GM12878 (cell line): ENCODE measurements around the gene DIAPH3. TPM values are rescaled to one million over a fixed set of nuclear protein-coding genes. Genes with fewer than 3 reads are reported as not detected.

Experiments
- ATAC-seq: fragments of 200-7000 bp; cut with Tn5 transposase; 3 replicates; pipeline ENCODE4 v1.9.1; 2020; ENCODE audit warnings: mild to moderate bottlenecking, moderate library complexity
- BruUV-seq: library from RNA; stranded (reverse); fragments of 400-500 nt; replicated peaks from 2 replicates; lab custom pipeline; 2021; lab: Mats Ljungman, UMichigan
- CTCF ChIA-PET: fragments of 300-600 bp; sonication (Branson Sonifier 250); formaldehyde crosslinking; extraction: SDS; loops from one replicate; lab custom pipeline; 2021; ENCODE audit warnings: inconsistent platforms; lab: Yijun Ruan, JAX
- POLR2A ChIA-PET: fragments of 350-600 bp; formaldehyde crosslinking; extraction: SDS; loops from one replicate; lab custom pipeline; 2021; ENCODE audit warnings: inconsistent platforms; lab: Charles Lee
- RAD21 ChIA-PET: fragments of 300-600 bp; sonication (Branson Sonifier 250); formaldehyde crosslinking; loops from one replicate; lab custom pipeline; 2023; ENCODE audit warnings: antibody characterized with exemption; ENCODE audit not compliant: unreplicated experiment; lab: Charles Lee
- SMC1A ChIA-PET: fragments of 300-600 bp; sonication (Branson Sonifier 250); formaldehyde crosslinking; loops from one replicate; lab custom pipeline; 2023; ENCODE audit not compliant: unreplicated experiment, uncharacterized antibody; lab: Charles Lee
- DNase-seq: peaks from one replicate; pipeline ENCODE4 v3.0.0-alpha.2; 2011; ENCODE audit warnings: low read depth, low spot score
- FAIRE-seq: peaks from 3 replicates; lab custom pipeline; 2011; peaks lifted over from hg19 to GRCh38; lab: Jason Lieb, UNC
- H2AFZ ChIP-seq: 2 replicates; pipeline ENCODE4 v1.6.0; 2011; ENCODE audit warnings: low read depth, low read length, control low read depth; ENCODE audit not compliant: control insufficient read depth
- H3K27ac ChIP-seq: 2 replicates; pipeline ENCODE4 v1.5.1; 2011; ENCODE audit warnings: control low read depth; ENCODE audit not compliant: control insufficient read depth, insufficient read depth
- H3K27me3 ChIP-seq, 2 experiments: replicated peaks in 1 of 2; 2 replicates each; pipeline versions ENCODE4 v1.6.0 to v1.6.1; 2011; ENCODE audit warnings: low read length in 1 of 2; ENCODE audit not compliant: control insufficient read depth in 2 of 2, insufficient read depth in 2 of 2
- H3K36me3 ChIP-seq, 2 experiments: 2 replicates each; pipeline ENCODE4 v1.5.1; 2011; ENCODE audit warnings: low read length in 1 of 2; ENCODE audit not compliant: control insufficient read depth in 2 of 2, insufficient read depth in 2 of 2
- H3K4me1 ChIP-seq: 2 replicates; pipeline ENCODE4 v1.6.1; 2011; ENCODE audit warnings: mild to moderate bottlenecking, low read length, moderate library complexity, mixed read lengths; ENCODE audit not compliant: control insufficient read depth, insufficient read depth
- H3K4me2 ChIP-seq: 2 replicates; pipeline ENCODE4 v1.6.0; 2011; ENCODE audit warnings: control low read depth; ENCODE audit not compliant: control insufficient read depth, insufficient read depth
- H3K4me3 ChIP-seq: fragments of 200-600 bp; sonication (generic); 2 replicates; pipeline ENCODE4 v1.5.1; 2016
- H3K79me2 ChIP-seq: 2 replicates; pipeline ENCODE4 v1.6.0; 2011; ENCODE audit warnings: low read length; ENCODE audit not compliant: control insufficient read depth, insufficient read depth
- H3K9ac ChIP-seq: 2 replicates; pipeline ENCODE4 v1.8.0; 2011; ENCODE audit warnings: low read length, control low read depth, mixed read lengths; ENCODE audit not compliant: control insufficient read depth, insufficient read depth
- H3K9me3 ChIP-seq: replicated peaks from 3 replicates; pipeline ENCODE4 v1.5.1; 2011; ENCODE audit warnings: mild to moderate bottlenecking, low read length; ENCODE audit not compliant: control insufficient read depth, insufficient read depth
- H4K20me1 ChIP-seq: 2 replicates; pipeline ENCODE4 v1.6.0; 2011; ENCODE audit not compliant: control insufficient read depth, insufficient read depth
- BHLHE40 ChIP-seq, 2 experiments: fragments of 450-650 bp in 1 of 2; IDR thresholded peaks; 2 replicates each; pipeline ENCODE4 v1.6.1; 2011 to 2017; ENCODE audit warnings: low read depth in 2 of 2, borderline replicate concordance in 1 of 2, improper control_type of control experiment in 1 of 2, low read length in 1 of 2, mild to moderate bottlenecking in 1 of 2
- CBX5 ChIP-seq: sonication (generic); IDR thresholded peaks from 2 replicates; pipeline ENCODE4 v1.6.1; 2016; ENCODE audit warnings: low read depth, moderate library complexity, mild to moderate bottlenecking, inconsistent platforms
- CHD2 ChIP-seq: IDR thresholded peaks from 2 replicates; pipeline ENCODE4 v1.6.1; 2011; ENCODE audit warnings: low read depth, low read length, improper control_type of control experiment, borderline replicate concordance
- E2F4 ChIP-seq: IDR thresholded peaks from 2 replicates; pipeline ENCODE4 v1.6.1; 2012; ENCODE audit warnings: low read depth, low read length, improper control_type of control experiment
- EED ChIP-seq: sonication (generic); IDR thresholded peaks from 2 replicates; pipeline ENCODE4 v1.6.1; 2016; ENCODE audit warnings: antibody characterized with exemption, low read depth
- EP300 ChIP-seq, 2 experiments: fragments of 150-350 bp in 1 of 2; IDR thresholded peaks; 2 replicates each; pipeline ENCODE4 v1.6.1; 2011 to 2012; ENCODE audit warnings: low read depth in 2 of 2, low read length in 2 of 2, borderline replicate concordance in 1 of 2, improper control_type of control experiment in 1 of 2, inconsistent platforms in 1 of 2; ENCODE audit not compliant: control insufficient read depth in 1 of 2
- ETV6 ChIP-seq, 2 experiments: fragments of 450-650 bp in 1 of 2; IDR thresholded peaks in 1 of 2; conservative IDR thresholded peaks in 1 of 2; 2 replicates each; pipeline ENCODE4 v1.6.1; 2014; ENCODE audit warnings: antibody characterized with exemption in 1 of 2, borderline replicate concordance in 1 of 2, low read depth in 1 of 2, mild to moderate bottlenecking in 1 of 2, moderate library complexity in 1 of 2
- JUND ChIP-seq: IDR thresholded peaks from 2 replicates; pipeline ENCODE4 v1.6.1; 2012; ENCODE audit warnings: low read depth, mild to moderate bottlenecking, low read length, improper control_type of control experiment, moderate library complexity
- MTA3 ChIP-seq: IDR thresholded peaks from 2 replicates; pipeline ENCODE4 v1.6.1; 2012; ENCODE audit warnings: low read length, inconsistent platforms, borderline replicate concordance
- NBN ChIP-seq: fragments of 450-650 bp; IDR thresholded peaks from 2 replicates; pipeline ENCODE4 v1.6.1; 2016
- NFXL1 ChIP-seq: fragments of 450-650 bp; IDR thresholded peaks from 2 replicates; pipeline ENCODE4 v1.6.1; 2017; ENCODE audit warnings: antibody characterized with exemption, mild to moderate bottlenecking, borderline replicate concordance
- NKRF ChIP-seq: fragments of 450-650 bp; conservative IDR thresholded peaks from 2 replicates; pipeline ENCODE4 v1.6.1; 2017; ENCODE audit warnings: mild to moderate bottlenecking, moderate library complexity
- SREBF2 ChIP-seq: IDR thresholded peaks from 2 replicates; pipeline ENCODE4 v1.6.1; 2012; ENCODE audit warnings: mild to moderate bottlenecking, low read length
- STAT3 ChIP-seq: IDR thresholded peaks from 2 replicates; pipeline ENCODE4 v1.6.1; 2011; ENCODE audit warnings: low read depth, low read length, improper control_type of control experiment
- WGBS: methylation state at CpG from one replicate; pipeline ENCODE4 v1.1.6; 2016; ENCODE audit warnings: low lambda C conversion rate; ENCODE audit not compliant: insufficient replicate concordance, insufficient coverage; ENCODE audit errors: missing lambda C conversion rate; 5-methylcytosine and 5-hydroxymethylcytosine counted together
- in situ Hi-C: fragments of 300-500 bp; cut with MboI; formaldehyde crosslinking; loops from 9 replicates; pipeline ENCODE4 v1.14.3; 2018; ENCODE audit warnings: mixed read lengths
- intact Hi-C: fragments of 100-400 bp; cut with micrococcal nuclease; formaldehyde crosslinking; loops from one replicate; pipeline ENCODE4 v1.14.2; 2022; ENCODE audit not compliant: unreplicated experiment
- polyA plus RNA-seq, 11 experiments: library from polyadenylated mRNA; depleted of rRNA in 4 of 11; unstranded in 6 of 11; stranded (reverse) in 5 of 11; fragments of >200 nt; fragmentation: Nextera tagmentation in 4 of 11; fragmentation: Illumina TruSeq in 1 of 11; extraction: Ambion mirVana in 4 of 11; extraction: Trizol in 1 of 11; gene quantifications; 1 replicate in 1 of 11; 2 replicates in 10 of 11; pipeline versions ENCODE4 v1.2.1 to v1.2.3, GENCODE V29; 2011 to 2016; ENCODE audit warnings: inconsistent platforms in 2 of 11, missing spikeins in 2 of 11, low read depth in 1 of 11
- total RNA-seq, 4 experiments: library from RNA; depleted of rRNA in 3 of 4; stranded (reverse); fragments of >200 nt in 3 of 4; fragmentation: Illumina TruSeq in 1 of 4; extraction: Trizol in 1 of 4; gene quantifications; 2 replicates each; pipeline versions ENCODE4 v1.2.1 to v1.2.3, GENCODE V29; 2013 to 2021
- TF ChIP-seq, protein P1 (sequence below): IDR thresholded peaks from 2 replicates; pipeline ENCODE4 v1.6.1; 2011; ENCODE audit warnings: borderline replicate concordance, low read depth, mild to moderate bottlenecking, moderate library complexity, low read length; ENCODE audit not compliant: insufficient read depth, poor library complexity, severe bottlenecking

DIAPH3 gene
- total and polyA plus RNA-seq, 10 of the 15 experiments (the other 5 are each of a cell fraction or from before 2014, with no cell fraction given): 10.1 to 25.2 (median 15.4) TPM

- Histone ChIP-seq H3K79me2 (no peaks in the 10 kb centered on the region), H3K9ac (no peak overlapping the region), H2AFZ (no peak overlapping the region), H4K20me1 (no peaks in the 10 kb centered on the region), H3K4me3 (no peak overlapping the region), H3K4me2 (no peak overlapping the region), H3K9me3 (no peaks in the 10 kb centered on the region), H3K4me1 (no peaks in the 10 kb centered on the region), H3K36me3 (no peaks in the 10 kb centered on the region; a peak in 1 of 4 replicates), H3K27ac (no peak overlapping the region), H3K27me3 (no peaks in the 10 kb centered on the region)
- intact Hi-C loops (no loop called here), in situ Hi-C loops (no loop called here)
- ChIA-PET POLR2A (interaction anchor here (0.6 kb wide), 1 partner anchor 32 kb away, joined by 4 read pairs; no protein-coding TSS in a partner anchor), RAD21 (interaction anchor here (0.7 kb wide), 1 partner anchor 9 kb away, joined by 3 read pairs; no protein-coding TSS in a partner anchor), SMC1A (interaction anchor here (1.3 to 1.8 kb wide), 3 partner anchors 82 to 86 kb away, joined by 4 to 5 read pairs (median 4); no protein-coding TSS in a partner anchor), CTCF (interaction anchor here (1.0 to 1.3 kb wide), 3 partner anchors 9 to 86 kb away, joined by 3 to 5 read pairs (median 4); no protein-coding TSS in a partner anchor)
- TF ChIP-seq MTA3 (no peak), STAT3 (no peak), CHD2 (no peak), CBX5 (no peak), EP300 (IDR thresholded peaks at IDR 0.05; ENCODE audit: borderline replicate concordance in 1 of 2, control insufficient read depth in 1 of 2, low read depth in 2 of 2, low read length in 2 of 2) (no peak), NBN (no peak), BHLHE40 (IDR thresholded peaks at IDR 0.05; ENCODE audit: borderline replicate concordance in 1 of 2, low read depth in 2 of 2, low read length in 1 of 2) (no peak), NKRF (no peak), EED (no peak), JUND (no peak), SREBF2 (no peak), ETV6 (conservative IDR thresholded peaks at IDR 0.05 in 1 of 2, IDR thresholded peaks at IDR 0.05 in 1 of 2; ENCODE audit: borderline replicate concordance in 1 of 2, low read depth in 1 of 2) (no peak), E2F4 (no peak), NFXL1 (no peak)
- TF ChIP-seq, protein P1, sequence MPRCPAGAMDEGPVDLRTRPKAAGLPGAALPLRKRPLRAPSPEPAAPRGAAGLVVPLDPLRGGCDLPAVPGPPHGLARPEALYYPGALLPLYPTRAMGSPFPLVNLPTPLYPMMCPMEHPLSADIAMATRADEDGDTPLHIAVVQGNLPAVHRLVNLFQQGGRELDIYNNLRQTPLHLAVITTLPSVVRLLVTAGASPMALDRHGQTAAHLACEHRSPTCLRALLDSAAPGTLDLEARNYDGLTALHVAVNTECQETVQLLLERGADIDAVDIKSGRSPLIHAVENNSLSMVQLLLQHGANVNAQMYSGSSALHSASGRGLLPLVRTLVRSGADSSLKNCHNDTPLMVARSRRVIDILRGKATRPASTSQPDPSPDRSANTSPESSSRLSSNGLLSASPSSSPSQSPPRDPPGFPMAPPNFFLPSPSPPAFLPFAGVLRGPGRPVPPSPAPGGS: no peak
- ATAC-seq: no peak
- no TSS peak for BruUV-seq
- no peak for DNase-seq
- 100% methylated on average over 1 of the region's 1 CpG for WGBS
- FAIRE-seq: no peak
Observed at GRCh38 chr13:59766236-59766635, 397.5 kb downstream of the DIAPH3 start.
